ENCODE results near the gene ANXA8L1.
"Not testable (repeated sequence)": the region's sequence is repeated elsewhere in the genome, so short reads cannot be mapped to it uniquely, and the experiment has no call there.

The ANXA8L1 gene, protein sequence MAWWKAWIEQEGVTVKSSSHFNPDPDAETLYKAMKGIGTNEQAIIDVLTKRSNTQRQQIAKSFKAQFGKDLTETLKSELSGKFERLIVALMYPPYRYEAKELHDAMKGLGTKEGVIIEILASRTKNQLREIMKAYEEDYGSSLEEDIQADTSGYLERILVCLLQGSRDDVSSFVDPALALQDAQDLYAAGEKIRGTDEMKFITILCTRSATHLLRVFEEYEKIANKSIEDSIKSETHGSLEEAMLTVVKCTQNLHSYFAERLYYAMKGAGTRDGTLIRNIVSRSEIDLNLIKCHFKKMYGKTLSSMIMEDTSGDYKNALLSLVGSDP

DNA sequence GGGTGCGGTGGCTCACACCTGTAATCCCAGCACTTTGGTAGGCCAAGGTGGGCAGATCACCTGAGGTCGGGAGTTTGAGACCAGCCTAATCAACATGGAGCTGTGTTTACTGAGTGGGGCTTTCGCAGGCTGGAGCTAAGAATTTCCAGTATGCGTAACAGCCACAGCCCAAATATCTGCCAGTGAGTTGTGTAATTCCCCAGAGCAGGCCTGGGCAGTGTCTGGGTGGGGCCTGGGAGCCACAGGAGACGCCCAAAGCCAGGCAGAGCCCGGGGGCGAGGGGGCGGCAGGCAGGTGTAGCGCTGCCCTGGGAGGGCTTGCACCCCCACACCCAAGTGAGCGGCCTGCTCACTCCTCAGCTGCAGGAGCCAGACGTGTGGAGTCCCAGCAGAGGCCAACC lies at the start of gene ANXA8L1:
Gene ANXA8L1, plus strand, starts transcription at position 371 of the 400 bp plus-strand sequence. CDS start 76 bp downstream, outside the sequence.
- DNase-seq, result not testable (repeated sequence)

DNA sequence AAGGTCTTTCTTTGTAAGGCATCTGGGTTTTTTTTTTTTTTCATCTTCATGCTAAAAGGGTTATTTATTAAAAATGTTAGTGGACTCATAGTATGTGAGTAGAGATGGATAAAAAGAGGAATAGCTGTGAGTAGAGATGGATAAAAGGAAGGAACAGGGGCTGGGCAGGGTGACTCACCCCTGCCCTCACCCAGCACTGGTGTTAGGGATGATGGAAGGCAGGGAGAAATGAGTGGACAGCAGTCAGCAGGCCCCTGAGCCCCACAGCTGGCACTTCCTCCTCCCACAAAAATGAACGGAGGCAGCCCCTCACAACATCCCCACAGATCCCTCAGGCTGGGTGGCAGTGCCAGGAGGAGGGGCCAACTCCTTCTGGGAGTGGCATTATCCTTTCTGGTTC lies 49.5 kb upstream of the ANXA8L1 start:
- DNase-seq, result no peak

DNA sequence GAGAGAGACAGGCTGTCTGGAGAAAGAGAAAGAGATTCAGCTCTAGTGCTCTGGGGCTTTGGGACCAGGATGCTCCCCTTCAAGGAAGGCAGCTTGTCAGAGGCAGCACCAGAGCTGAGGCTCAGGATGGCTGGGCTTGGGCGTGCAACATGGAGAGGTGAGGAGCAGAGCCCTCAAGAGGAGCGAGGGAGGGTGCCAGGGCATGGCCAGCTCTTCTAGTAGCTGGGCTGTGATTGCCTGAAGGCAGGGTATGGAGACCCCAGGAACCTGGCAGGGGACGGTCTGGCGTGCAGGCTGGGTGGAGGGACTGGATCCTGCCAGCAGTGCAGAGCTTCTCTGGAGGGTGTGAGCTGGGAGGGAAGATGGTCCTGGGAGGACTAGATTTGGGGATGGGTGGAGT lies 48.6 kb upstream of the ANXA8L1 start:
- DNase-seq, result no peak

DNA sequence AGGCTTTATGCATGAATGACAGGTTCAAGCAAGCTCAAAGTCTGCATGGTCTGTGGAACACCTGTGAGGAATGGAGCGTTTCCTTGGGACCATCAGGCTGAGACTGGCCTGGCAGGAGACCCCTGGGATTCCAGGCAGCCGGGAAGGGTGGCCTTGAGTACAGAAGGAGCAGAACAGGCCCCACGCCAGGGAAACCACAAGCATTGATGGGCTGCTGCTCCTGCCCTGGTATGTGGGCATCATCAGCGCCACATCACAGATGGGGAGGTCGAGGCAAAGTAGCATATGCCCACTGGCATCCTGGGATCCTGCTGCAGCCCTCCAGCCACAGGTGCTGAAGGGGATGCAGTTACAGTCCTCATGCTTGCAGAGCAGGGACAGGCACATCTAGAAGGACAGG lies 47.9 kb upstream of the ANXA8L1 start:
- DNase-seq, result no peak

DNA sequence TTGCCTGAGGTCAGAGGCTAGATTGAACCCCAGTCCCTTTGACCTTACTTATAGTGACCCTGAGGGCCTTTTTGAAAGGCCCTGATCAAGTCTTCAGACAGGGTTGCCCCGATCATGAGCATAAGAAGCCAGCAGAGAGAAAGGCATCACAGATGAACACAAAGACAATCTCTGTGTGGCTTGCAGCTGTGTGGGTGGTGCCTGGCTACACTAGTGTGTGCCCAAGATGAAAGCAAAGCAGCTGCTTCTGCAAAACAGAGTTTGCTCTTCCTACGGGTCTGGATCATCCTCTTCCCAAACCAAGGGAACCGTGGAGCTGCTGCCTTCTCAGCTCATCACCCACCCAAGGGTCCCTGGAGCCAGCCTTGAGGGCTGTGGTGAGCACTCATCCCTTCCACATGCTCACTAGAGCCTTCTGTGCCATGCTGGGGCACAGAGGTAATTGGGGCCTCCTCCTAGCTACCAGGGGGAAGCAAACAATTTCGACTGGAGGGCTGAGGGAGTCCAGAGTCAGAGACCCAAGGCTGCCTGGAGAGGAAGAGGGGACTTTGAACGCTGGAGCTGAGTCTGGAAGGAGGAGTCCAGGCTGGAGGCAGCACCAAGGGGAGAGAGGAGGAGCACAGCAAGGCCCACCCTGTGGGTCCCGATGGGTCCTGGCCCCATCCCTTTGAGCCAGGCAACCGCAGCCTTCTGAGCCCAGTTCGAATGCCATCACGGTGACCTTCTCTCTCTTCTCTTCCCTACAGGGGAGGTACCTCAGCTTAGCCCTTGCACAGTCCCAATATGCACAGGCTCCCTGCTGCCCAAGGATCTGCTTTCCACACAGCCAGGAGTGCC lies 46.5 kb upstream of the ANXA8L1 start:
- DNase-seq, result no peak

DNA sequence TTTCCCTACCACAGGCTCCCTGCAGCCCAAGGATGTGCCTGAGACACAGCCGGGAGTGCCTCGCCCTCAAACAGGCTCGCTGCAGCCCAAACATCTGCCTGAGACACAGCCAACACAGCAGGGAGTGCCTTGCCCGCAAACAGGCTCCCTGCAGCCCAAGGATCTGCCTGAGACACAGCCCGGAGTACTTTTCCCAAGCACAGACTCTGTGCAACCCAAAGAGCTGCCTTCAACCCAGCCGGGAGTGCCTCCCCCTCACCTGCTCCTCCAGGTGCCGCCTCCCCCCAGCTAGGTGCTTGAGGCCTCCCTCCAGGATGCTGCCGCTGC lies 45.9 kb upstream of the ANXA8L1 start:
- DNase-seq, result no peak

DNA sequence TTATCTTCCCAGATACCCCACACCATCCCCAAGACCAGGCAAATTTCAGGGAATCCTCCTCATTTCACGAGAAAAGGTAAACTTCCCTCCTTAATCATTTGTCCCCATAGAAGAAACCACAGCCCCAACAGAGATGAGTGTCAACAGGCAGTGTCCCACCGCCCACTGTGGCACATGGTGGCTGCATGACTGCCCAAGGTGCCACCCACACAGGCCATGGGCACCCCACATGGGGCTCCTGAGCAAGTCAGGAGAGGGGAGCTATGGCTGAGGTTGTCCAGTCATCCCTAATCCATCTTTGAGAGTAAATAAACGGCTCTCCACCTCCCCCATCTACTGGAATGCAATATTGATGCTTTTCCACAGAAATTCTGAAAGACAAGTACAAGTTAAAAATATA lies 44.7 kb upstream of the ANXA8L1 start:
- DNase-seq, result no peak

DNA sequence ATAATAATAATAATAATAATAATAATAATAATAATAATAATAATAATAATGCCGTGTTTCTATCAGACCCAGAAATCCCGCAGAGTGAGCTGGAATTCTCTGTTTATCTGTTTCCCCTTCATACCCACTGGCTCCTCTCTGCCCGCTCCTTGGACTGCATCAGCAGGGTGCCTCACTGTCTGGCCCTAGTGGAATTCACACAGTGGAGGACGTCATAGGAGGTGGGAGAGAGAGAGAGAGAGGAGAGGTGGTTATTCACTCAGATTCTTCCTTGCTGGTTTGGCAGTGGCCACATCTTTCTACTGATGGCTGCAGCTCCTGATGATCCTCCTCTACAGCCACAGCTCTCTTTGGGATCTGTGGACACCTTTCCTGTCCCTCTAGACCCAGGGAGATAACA lies 10.1 kb upstream of the ANXA8L1 start:
- not testable (repeated sequence) for DNase-seq

DNA sequence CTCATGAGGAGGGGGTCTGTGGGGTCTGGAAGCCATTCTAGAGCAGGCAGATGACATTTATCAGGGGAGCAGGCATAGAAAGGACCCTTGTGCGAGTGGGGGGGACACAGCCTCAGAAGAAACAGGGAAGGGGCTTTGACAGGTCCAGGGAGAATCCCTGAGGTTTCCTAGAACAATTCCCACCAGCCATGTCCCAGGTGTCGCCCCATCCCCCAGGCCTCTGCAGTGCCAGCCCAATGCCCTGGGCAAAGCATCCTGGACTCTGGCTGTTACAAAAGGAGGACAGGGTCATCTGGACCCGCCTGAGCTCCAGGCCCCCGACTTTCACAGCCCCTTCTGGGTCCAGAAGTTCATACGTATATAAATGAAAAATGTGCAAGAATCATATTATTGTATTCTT lies 8.4 kb upstream of the ANXA8L1 start:
- DNase-seq, result not testable (repeated sequence)

DNA sequence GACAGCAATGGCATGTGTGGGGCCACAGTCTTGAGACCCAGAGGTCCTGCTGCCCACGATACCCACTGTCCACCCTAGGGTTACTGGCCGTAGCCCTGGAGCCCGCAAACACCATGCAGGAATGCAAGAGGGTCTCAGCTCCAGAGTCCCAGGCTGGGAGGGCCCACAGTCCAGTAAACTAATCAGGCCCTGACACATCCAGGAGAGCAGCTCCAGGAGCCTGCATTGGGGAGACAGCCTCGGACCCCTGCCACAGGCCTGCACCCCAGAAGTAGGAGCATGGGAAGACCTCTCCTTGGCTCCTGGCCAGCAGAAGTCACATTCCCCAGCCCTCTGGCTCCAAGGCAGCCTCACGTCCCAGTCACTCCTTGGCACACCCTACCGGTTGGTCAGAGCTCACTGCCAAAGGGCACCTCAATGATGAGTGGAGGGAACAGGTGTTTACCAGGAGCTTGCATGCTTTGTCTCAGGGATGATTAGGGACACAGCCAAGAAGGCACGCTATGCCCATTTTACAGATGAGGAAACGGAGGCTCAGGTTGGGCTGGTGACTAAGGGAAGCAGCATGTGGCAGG lies 7.8 kb upstream of the ANXA8L1 start:
- DNase-seq, result not testable (repeated sequence)

DNA sequence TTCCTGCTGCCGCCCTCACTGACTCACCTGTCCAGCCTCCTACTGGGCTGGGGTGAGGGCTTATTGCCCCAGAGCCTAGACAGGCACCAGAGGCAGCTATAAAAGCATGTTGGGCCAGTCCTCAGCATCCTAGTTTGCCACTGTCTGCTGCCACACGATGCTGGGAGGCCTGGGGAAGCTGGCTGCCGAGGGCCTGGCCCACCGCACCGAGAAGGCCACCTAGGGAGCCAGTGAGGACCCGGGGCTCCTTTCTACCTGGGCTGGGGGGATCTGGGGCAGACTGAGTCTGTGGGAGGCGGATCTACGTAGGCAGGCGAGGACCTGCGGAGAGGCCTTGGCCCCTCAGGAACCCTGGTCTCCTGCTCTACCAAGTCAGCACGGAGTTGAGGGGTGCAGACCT lies 6.6 kb upstream of the ANXA8L1 start:
- DNase-seq, result not testable (repeated sequence)

DNA sequence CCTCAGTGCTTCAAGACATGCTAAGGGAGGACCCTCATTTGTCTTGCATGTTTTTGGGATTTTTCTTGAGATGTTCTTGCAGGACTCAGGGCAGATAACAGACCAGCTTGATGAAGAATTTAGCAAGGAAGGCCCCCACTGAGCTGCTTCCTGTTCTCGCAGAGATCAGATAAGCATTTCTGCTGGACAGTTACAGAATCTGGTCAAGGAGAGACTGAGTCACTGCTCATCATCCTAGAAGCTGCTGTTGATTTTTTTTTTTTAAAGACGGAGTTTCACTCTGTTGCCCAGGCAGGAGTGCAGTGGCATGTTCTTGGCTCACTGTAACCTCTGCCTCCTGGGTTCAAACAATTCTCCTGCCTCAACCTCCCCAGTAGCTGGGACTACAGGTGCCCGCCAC lies 1.2 kb upstream of the ANXA8L1 start:
- DNase-seq, result not testable (repeated sequence)

DNA sequence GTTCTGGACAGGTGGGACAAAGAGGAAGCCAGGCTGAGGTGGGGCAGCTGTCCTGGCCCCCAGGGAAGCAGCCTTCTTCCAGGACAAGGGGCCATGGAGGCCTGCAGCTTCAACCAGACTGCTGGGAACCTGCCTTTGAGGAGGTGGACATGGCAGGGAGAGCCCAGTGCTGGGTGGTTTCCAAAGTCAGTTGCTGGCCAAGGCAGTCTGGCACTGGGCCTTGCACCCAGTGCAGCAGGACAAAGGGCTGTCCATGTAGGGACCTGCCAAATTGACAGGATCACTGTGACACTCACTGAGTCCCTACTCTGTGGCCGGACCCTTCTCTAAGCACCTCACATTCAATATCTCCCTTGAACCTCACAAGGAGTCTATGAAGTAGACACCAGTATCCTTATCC lies 1.4 kb downstream of the ANXA8L1 start:
- not testable (repeated sequence) for DNase-seq

DNA sequence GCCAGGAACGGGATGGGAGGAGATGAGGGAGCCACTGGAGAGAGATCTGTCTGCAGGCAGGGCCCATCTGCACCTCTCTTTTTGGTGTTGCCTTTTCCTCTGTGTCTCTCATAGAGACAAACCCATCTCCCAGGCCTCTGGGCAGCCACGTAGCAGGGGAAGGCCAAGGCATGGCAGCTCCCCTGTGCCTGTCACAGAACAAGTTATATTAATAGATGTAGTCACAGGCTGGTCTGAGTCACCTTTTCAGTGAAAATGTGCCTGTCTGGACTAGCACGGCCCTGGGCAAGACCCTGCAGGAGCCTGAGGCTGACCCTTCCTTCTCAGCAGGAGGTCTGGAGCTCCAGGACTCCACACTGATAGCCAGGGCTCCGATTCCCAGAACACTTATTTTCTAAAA lies 2.1 kb downstream of the ANXA8L1 start:
- DNase-seq, result not testable (repeated sequence)

DNA sequence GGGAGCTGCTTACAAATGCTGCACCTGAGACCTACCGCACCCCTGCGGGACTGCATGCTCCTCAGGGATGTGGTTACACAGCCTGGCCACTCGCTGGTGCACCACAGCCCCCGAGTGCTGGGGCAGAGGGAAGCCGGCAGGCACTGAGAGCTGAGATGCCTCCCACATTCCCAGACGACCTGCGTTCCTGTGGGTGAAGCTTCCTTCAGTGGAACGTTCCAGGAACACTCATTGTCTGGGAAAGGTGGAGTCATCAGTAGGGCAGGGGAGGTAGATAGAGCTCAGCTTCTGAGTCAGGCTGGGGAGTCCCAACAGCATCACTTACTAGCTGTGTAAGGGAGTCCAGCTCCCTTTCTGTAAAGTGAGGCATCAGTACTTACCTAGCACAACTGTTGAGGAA lies 2.5 kb downstream of the ANXA8L1 start:
- DNase-seq, result not testable (repeated sequence)

DNA sequence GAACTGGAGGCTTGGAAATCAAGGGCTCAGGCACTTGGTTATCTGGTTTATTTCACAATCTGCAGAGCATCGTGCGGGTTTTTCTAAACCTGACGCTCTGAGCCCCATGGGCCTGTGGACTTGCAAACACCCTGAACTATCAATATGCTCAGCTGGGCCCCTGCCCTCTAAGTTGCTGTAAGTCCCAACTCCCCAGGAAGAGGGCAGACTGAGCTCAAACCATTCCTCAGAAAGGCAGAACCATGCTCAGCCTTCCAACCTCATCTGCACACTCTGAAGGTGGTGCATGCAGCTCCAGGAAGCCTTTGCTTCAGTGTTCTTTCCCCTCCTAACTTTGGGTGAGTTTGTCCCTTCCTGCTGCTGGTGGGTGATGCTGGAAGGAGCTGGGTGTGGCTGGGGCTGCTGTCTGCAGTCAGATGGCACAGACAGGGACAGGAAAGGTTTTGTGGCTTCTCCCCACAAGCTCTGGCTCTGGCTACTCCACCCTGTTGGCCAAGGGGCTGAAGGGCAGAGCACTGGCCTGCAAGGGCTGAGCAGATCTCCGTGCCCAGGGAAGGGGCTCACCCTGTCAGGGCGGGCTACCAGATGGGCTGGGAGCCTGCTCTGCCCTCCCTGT lies 3.8 kb downstream of the ANXA8L1 start:
- not testable (repeated sequence) for DNase-seq

DNA sequence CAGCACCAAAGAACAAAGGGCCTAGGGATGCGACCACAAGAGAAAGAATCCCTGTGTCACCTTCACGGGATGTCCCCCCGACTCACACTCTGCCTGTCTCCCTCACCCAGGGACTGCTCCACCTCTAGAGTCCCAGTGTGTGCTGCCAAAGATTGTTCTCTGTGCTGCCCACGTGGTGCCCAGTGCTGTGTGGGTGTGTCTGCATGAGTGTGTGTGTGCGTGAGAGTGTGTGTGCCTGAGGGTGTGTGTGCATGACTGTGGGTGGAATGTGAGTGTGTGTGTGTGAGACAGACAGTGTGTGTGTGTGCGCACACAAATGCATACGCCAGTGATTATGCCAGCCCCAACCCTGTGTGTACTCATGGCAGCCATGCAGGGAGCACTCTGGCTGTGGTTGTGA lies 10.3 kb downstream of the ANXA8L1 start:
- DNase-seq, result not testable (repeated sequence)

DNA sequence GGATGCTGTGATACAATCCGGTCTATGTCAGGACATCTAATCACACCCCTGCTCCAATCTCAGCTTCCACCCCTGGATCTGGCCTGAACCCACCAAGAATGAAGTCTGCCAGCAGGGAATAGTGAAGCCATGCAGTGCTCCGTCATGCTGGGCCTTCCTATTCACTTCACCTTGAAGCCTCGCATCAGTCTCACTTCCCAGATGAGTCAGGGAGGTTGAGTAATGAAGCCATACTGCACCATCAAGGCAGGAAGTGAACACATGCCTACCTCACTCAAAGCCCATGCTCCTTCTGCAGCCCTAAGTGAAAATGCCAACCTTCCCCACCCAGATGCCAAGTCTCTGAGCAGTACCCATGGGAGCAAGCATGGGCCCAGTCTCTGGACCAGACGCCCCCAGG lies 11.1 kb downstream of the ANXA8L1 start:
- not testable (repeated sequence) for DNase-seq

DNA sequence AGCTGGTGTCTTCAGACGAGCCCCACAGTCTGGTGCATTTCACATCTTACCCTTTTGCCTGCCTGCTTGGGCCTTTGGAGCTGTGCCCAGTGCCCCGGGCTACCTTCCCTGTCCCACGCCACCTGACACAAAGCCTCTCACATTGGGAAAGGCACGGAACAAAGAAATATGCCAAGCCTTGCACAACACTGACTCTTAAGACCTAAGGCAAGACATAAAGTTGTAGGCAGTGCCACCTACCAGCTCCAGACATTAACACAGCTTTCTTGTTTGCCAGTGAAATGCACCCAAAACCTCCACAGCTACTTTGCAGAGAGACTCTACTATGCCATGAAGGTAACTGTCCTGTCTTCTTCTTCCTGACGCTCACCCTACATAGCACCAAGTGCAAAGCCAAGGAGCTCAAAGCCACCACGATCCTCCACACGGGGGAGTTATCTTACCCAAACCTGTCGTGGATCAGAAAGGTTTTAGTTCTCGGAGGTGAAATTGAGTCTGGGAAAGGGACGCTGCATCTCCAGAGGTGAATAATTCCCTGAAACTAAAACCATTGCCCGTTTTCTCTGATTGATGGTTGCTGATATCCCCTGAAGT lies 11.8 kb downstream of the ANXA8L1 start:
- DNase-seq, result not testable (repeated sequence)

DNA sequence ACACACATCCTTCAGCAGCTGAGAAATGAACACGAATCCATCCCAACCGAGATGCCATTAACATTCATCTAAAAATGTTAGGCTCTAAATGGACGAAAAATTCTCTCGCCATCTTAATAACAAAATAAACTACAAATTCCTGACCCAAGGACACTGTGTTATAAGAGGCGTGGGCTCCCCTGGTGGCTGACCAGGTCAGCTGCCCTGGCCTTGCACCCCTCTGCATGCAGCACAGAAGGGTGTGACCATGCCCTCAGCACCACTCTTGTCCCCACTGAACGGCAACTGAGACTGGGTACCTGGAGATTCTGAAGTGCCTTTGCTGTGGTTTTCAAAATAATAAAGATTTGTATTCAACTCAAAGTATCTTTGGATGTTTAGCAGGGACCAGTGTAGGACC lies 15.8 kb downstream of the ANXA8L1 start:
- DNase-seq, result not testable (repeated sequence)

DNA sequence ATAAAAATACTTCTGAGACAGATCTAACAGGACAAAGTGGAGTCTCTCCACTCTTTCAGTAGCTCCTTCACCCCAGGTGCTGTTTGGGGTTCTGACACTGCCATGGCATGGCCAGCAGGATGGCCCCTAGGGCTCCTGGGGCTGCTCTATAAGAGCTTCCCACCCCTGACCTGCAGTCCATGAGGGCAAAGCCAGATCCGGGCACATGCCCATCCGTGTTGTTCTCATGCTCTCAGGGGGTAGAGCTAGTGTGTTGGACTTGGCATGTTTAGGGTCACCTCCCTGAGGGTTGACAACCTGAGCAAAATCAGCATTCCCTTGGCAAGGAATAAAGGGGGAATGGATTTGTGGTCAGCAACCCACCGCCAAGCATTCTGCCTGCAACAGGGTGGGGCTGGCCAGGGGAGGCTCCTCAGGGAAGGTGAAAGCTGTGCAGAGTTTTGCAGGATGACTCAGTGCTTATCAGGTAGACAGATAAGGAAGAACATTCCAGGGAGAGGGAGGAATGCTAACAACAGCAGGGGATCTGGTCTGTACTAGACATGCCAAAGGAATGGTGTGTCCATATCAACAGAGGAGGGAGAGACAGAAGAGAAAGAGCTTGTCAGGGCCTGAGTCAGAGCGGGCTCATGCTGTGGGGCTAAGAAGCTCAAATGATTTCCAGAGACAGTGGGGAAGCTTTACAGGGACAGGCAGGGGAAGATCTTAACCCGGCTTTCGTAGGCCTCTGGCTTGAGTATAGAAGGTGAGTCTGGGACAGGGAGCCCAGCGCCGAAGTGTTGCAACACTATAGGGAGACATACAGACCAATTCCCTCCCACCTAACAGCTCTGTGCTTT lies 21.1 kb downstream of the ANXA8L1 start:
- not testable (repeated sequence) for DNase-seq

DNA sequence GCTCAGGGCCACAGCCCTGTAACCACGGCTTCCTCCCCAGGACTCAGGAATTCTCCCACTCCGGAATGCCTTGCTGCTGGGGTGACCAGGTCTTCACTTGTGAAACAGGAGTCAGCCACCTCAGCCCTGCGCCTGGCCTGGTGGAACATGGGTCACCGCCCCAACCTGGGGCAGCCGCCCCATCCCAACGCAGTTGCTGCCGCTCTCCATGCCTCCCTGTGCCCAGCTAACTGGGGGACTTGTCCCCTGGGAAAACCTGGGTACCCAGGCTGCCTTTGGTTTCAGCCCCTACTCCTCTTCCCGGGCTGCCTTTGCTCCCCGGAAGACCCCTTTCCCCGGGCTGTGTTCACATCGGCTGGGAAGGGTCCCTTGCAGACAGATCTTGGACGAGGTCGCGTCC lies 22.2 kb downstream of the ANXA8L1 start:
- DNase-seq, result not testable (repeated sequence)

All from DMS79 (cell line).